ENCODE results near the gene VPREB3.

The VPREB3 gene

GRCh38 chr22:23754220-23754919, at the start of gene VPREB3:
VPREB3 (minus strand) TSS chr22:23754425; CDS start chr22:23754363, 62 bp downstream.
- no peak for DNase-seq

GRCh38 chr22:23803001-23803819, 49.0 kb upstream of the VPREB3 start:
- no peak for DNase-seq

GRCh38 chr22:23801886-23802377, 47.7 kb upstream of the VPREB3 start:
- DNase-seq, result no peak

GRCh38 chr22:23801238-23801821, 47.1 kb upstream of the VPREB3 start:
- DNase-seq, result no peak

- DNase-seq, result no peak
These were observed 46.3 kb upstream of the VPREB3 start for GRCh38 chr22:23800297-23801237.

- no peak for DNase-seq
These were observed 42.2 kb upstream of the VPREB3 start for GRCh38 chr22:23796461-23796860.

GRCh38 chr22:23793326-23793725, 39.1 kb upstream of the VPREB3 start:
- DNase-seq, result no peak

GRCh38 chr22:23791738-23792645, 37.8 kb upstream of the VPREB3 start:
- DNase-seq, result no peak

- DNase-seq, result no peak
These were observed 36.9 kb upstream of the VPREB3 start for GRCh38 chr22:23790819-23791737.

GRCh38 chr22:23789638-23790037, 35.4 kb upstream of the VPREB3 start:
- DNase-seq, result no peak

GRCh38 chr22:23789121-23789520, 34.9 kb upstream of the VPREB3 start:
- DNase-seq, result no peak

GRCh38 chr22:23787910-23788309, 33.7 kb upstream of the VPREB3 start:
- DNase-seq, result no peak

GRCh38 chr22:23787600-23787896, 33.3 kb upstream of the VPREB3 start:
- no peak for DNase-seq

- DNase-seq, result peak; percentile 95
These were observed 32.8 kb upstream of the VPREB3 start, which contains the start of gene SMARCB1 for GRCh38 chr22:23786752-23787599. SMARCB1 (plus strand) TSS chr22:23786966; CDS start chr22:23787170, 204 bp downstream.

- DNase-seq, result no peak
These were observed 32.1 kb upstream of the VPREB3 start for GRCh38 chr22:23786261-23786710.

GRCh38 chr22:23784215-23784732, 30.0 kb upstream of the VPREB3 start:
- no peak for DNase-seq

- DNase-seq, result no peak
These were observed 29.3 kb upstream of the VPREB3 start for GRCh38 chr22:23783265-23784150.

GRCh38 chr22:23782703-23783102, 28.5 kb upstream of the VPREB3 start:
- no peak for DNase-seq

All from stimulated activated CD8-positive, alpha-beta memory T cell treated with anti-CD3 and anti-CD28 coated beads, Interleukin-4, amount 100 ng/mL, for 48 hours (primary cell).